HEK293T (cell line): ENCODE data around the gene CDRT15.

Source experiments
- CTCF ChIA-PET: fragments of 350-600 bp; formaldehyde crosslinking; extraction: SDS; loops from one replicate; lab custom pipeline; 2021; ENCODE audit warnings: antibody characterized with exemption, inconsistent platforms; lab: Yijun Ruan, JAX
- POLR2A ChIA-PET: fragments of 350-600 bp; formaldehyde crosslinking; extraction: SDS; loops from one replicate; lab custom pipeline; 2020; ENCODE audit warnings: antibody characterized with exemption, inconsistent platforms; lab: Yijun Ruan, JAX
- DNase-seq: peaks from one replicate; pipeline ENCODE4 v3.0.0; 2012; ENCODE audit warnings: mixed read lengths; ENCODE audit errors: extremely low spot score
- ARNT ChIP-seq: fragments of 450-650 bp; IDR thresholded peaks from 2 replicates; pipeline ENCODE4 v1.6.1; 2017; ENCODE audit warnings: mild to moderate bottlenecking
- BHLHE40 ChIP-seq: fragments of 450-650 bp; IDR thresholded peaks from 2 replicates; pipeline ENCODE4 v1.6.1; 2016; ENCODE audit warnings: mild to moderate bottlenecking, moderate library complexity, borderline replicate concordance
- CTBP1 ChIP-seq: fragments of 450-650 bp; IDR thresholded peaks from 2 replicates; pipeline ENCODE4 v1.6.1; 2016; ENCODE audit warnings: borderline replicate concordance
- ELF4 ChIP-seq: fragments of 450-650 bp; IDR thresholded peaks from 2 replicates; pipeline ENCODE4 v1.6.1; 2017; ENCODE audit warnings: antibody characterized with exemption
- FOXA1 ChIP-seq: fragments of 450-650 bp; IDR thresholded peaks from 2 replicates; pipeline ENCODE4 v1.6.1; 2016; ENCODE audit warnings: mild to moderate bottlenecking
- FOXK2 ChIP-seq: fragments of 450-650 bp; IDR thresholded peaks from 2 replicates; pipeline ENCODE4 v1.6.1; 2016; ENCODE audit warnings: mild to moderate bottlenecking
- FOXM1 ChIP-seq: fragments of 450-650 bp; IDR thresholded peaks from 2 replicates; pipeline ENCODE4 v1.6.1; 2017; ENCODE audit warnings: mild to moderate bottlenecking, borderline replicate concordance
- HDGF ChIP-seq: fragments of 450-650 bp; IDR thresholded peaks from 2 replicates; pipeline ENCODE4 v1.6.1; 2017; ENCODE audit warnings: antibody characterized with exemption, borderline replicate concordance
- L3MBTL2 ChIP-seq: fragments of 450-650 bp; conservative IDR thresholded peaks from 2 replicates; pipeline ENCODE4 v1.6.1; 2016; ENCODE audit warnings: mild to moderate bottlenecking
- LEF1 ChIP-seq: fragments of 450-650 bp; IDR thresholded peaks from 2 replicates; pipeline ENCODE4 v1.6.1; 2017; ENCODE audit warnings: mild to moderate bottlenecking, borderline replicate concordance
- NFRKB ChIP-seq: fragments of 450-650 bp; IDR thresholded peaks from 2 replicates; pipeline ENCODE4 v1.6.1; 2016; ENCODE audit warnings: mild to moderate bottlenecking, moderate library complexity
- PKNOX1 ChIP-seq: fragments of 450-650 bp; IDR thresholded peaks from 2 replicates; pipeline ENCODE4 v1.6.1; 2016
- SP1 ChIP-seq: fragments of 450-650 bp; IDR thresholded peaks from 2 replicates; pipeline ENCODE4 v1.6.1; 2017
- SUZ12 ChIP-seq: fragments of 450-650 bp; IDR thresholded peaks from 2 replicates; pipeline ENCODE4 v1.6.1; 2016; ENCODE audit warnings: mild to moderate bottlenecking
- TARDBP ChIP-seq: fragments of 450-650 bp; IDR thresholded peaks from 2 replicates; pipeline ENCODE4 v1.6.1; 2016
- ZNF384 ChIP-seq: fragments of 450-650 bp; IDR thresholded peaks from 2 replicates; pipeline ENCODE4 v1.6.1; 2016

The CDRT15 gene

GRCh38 chr17:14204546-14204945 lies 32.1 kb downstream of the CDRT15 start:
- no peak for TF ChIP-seq ZNF384
- TF ChIP-seq CTBP1: no peak
- no peak for TF ChIP-seq ARNT
- TF ChIP-seq LEF1: no peak
- no peak for TF ChIP-seq SP1
- no peak for TF ChIP-seq TARDBP
- TF ChIP-seq FOXA1: no peak
- TF ChIP-seq ELF4: no peak
- TF ChIP-seq NFRKB: no peak
- no peak for TF ChIP-seq FOXM1
- TF ChIP-seq SUZ12: no peak
- TF ChIP-seq L3MBTL2: no peak
- no peak for TF ChIP-seq FOXK2
- ChIA-PET CTCF (no interaction called here), POLR2A (no interaction called here)
- DNase-seq: no peak

- ChIA-PET CTCF (no interaction called here), POLR2A (no interaction called here)
- TF ChIP-seq FOXK2 (no peak), L3MBTL2 (no peak), FOXM1 (no peak), LEF1 (no peak), FOXA1 (no peak), ELF4 (no peak)
- no peak for DNase-seq
These were observed 32.6 kb downstream of the CDRT15 start for GRCh38 chr17:14204084-14204483.

- POLR2A ChIA-PET: no interaction called here
- TF ChIP-seq ELF4 (no peak), ZNF384 (no peak), L3MBTL2 (no peak), BHLHE40 (no peak), FOXK2 (no peak)
- CTCF ChIA-PET: no interaction called here
- DNase-seq: no peak
These were observed 33.3 kb downstream of the CDRT15 start for GRCh38 chr17:14203388-14203787.

- DNase-seq: no peak
- POLR2A ChIA-PET: no interaction called here
- CTCF ChIA-PET: no interaction called here
- TF ChIP-seq LEF1 (no peak), PKNOX1 (no peak), BHLHE40 (no peak), FOXA1 (no peak), HDGF (no peak), ARNT (no peak), CTBP1 (no peak), SUZ12 (no peak), NFRKB (no peak), ELF4 (no peak), ZNF384 (no peak), L3MBTL2 (no peak), FOXM1 (no peak), SP1 (no peak)
These were observed 34.1 kb downstream of the CDRT15 start for GRCh38 chr17:14202388-14203166.

GRCh38 chr17:14201988-14202380 lies 34.7 kb downstream of the CDRT15 start:
- DNase-seq: no peak
- CTCF ChIA-PET: no interaction called here
- TF ChIP-seq HDGF: no peak
- TF ChIP-seq ARNT: no peak
- no peak for TF ChIP-seq NFRKB
- TF ChIP-seq FOXM1: no peak
- TF ChIP-seq SUZ12: no peak
- TF ChIP-seq LEF1: no peak
- TF ChIP-seq ELF4: no peak
- no peak for TF ChIP-seq ZNF384
- TF ChIP-seq SP1: no peak
- no peak for TF ChIP-seq TARDBP
- TF ChIP-seq CTBP1: no peak
- TF ChIP-seq FOXA1: no peak
- TF ChIP-seq FOXK2: no peak
- no peak for TF ChIP-seq PKNOX1
- no peak for TF ChIP-seq BHLHE40
- POLR2A ChIA-PET: no interaction called here

GRCh38 chr17:14201021-14201987 lies 35.4 kb downstream of the CDRT15 start:
- ChIA-PET CTCF (no interaction called here), POLR2A (no interaction called here)
- no peak for DNase-seq
- no peak for TF ChIP-seq BHLHE40
- no peak for TF ChIP-seq TARDBP
- TF ChIP-seq LEF1: no peak
- TF ChIP-seq L3MBTL2: no peak
- no peak for TF ChIP-seq SP1
- no peak for TF ChIP-seq ZNF384
- TF ChIP-seq FOXM1: no peak
- no peak for TF ChIP-seq HDGF
- TF ChIP-seq NFRKB: no peak
- no peak for TF ChIP-seq FOXA1
- no peak for TF ChIP-seq FOXK2
- no peak for TF ChIP-seq PKNOX1
- TF ChIP-seq ARNT: no peak
- TF ChIP-seq CTBP1: no peak
- no peak for TF ChIP-seq ELF4
- no peak for TF ChIP-seq SUZ12
